K562 (cell line): ENCODE results near the gene ATXN1L. TPM values are rescaled to one million over a fixed set of nuclear protein-coding genes. Genes with fewer than 3 reads are reported as not detected.

ENCODE experiments used
- ARID1B ChIP-seq: fragments of 450-650 bp; IDR thresholded peaks from 2 replicates; pipeline ENCODE4 v1.6.1; 2016; ENCODE audit warnings: antibody characterized with exemption, mild to moderate bottlenecking, inconsistent platforms
- BRF2 ChIP-seq: IDR thresholded peaks from 3 replicates; pipeline ENCODE4 v1.6.1; 2011; ENCODE audit warnings: borderline replicate concordance, mild to moderate bottlenecking; ENCODE audit not compliant: insufficient read length, insufficient read depth
- DPF2 ChIP-seq: fragments of 450-650 bp; IDR thresholded peaks from 2 replicates; pipeline ENCODE4 v1.6.1; 2016
- ELF1 ChIP-seq: fragments of 200-800 bp; sonication (Bioruptor generic); IDR thresholded peaks from 2 replicates; pipeline ENCODE4 v1.6.1; 2016; ENCODE audit warnings: missing genetic modification characterization, missing compliant biosample characterization
- EP400 ChIP-seq: fragments of 450-650 bp; IDR thresholded peaks from 2 replicates; pipeline ENCODE4 v1.6.1; 2017; ENCODE audit warnings: antibody characterized with exemption, mild to moderate bottlenecking, moderate library complexity
- HDAC2 ChIP-seq: fragments of 450-650 bp; IDR thresholded peaks from 2 replicates; pipeline ENCODE4 v1.6.1; 2016; ENCODE audit warnings: mild to moderate bottlenecking
- L3MBTL2 ChIP-seq: fragments of 450-650 bp; IDR thresholded peaks from 2 replicates; pipeline ENCODE4 v1.6.1; 2016; ENCODE audit warnings: mild to moderate bottlenecking, moderate library complexity
- MYC ChIP-seq, 2 experiments: fragments of 250-450 bp in 1 of 2; sonication (Bioruptor Pico) in 1 of 2; IDR thresholded peaks; 2 replicates each; pipeline versions ENCODE4 v1.5.1 to v1.6.1; 2012 to 2021; ENCODE audit warnings: low read depth in 2 of 2, borderline replicate concordance in 1 of 2, improper control_type of control experiment in 1 of 2, low read length in 1 of 2, mild to moderate bottlenecking in 1 of 2, moderate library complexity in 1 of 2
- NCOA1 ChIP-seq: fragments of 450-650 bp; IDR thresholded peaks from 2 replicates; pipeline ENCODE4 v1.6.1; 2016; ENCODE audit warnings: low read depth
- PCBP1 ChIP-seq: fragments of 200-400 bp; formaldehyde crosslinking; IDR thresholded peaks from 2 replicates; pipeline ENCODE4 v1.6.1; 2018; ENCODE audit warnings: mild to moderate bottlenecking, low read depth, low read length; ENCODE audit not compliant: poor library complexity, severe bottlenecking
- PHF8 ChIP-seq: fragments of 200-600 bp; sonication (generic); IDR thresholded peaks from 2 replicates; pipeline ENCODE4 v1.6.1; 2012; ENCODE audit warnings: mixed run types, mild to moderate bottlenecking, inconsistent platforms, low read length, moderate library complexity, borderline replicate concordance
- RBM15 ChIP-seq: fragments of 200-400 bp; formaldehyde crosslinking; IDR thresholded peaks from 2 replicates; pipeline ENCODE4 v1.6.1; 2018; ENCODE audit warnings: mild to moderate bottlenecking, low read length, moderate library complexity; ENCODE audit not compliant: insufficient read depth
- SAP30 ChIP-seq: fragments of 200-600 bp; sonication (generic); IDR thresholded peaks from 2 replicates; pipeline ENCODE4 v1.6.1; 2012; ENCODE audit warnings: borderline replicate concordance, low read depth, mild to moderate bottlenecking, moderate library complexity, low read length, control low read depth, inconsistent platforms; ENCODE audit not compliant: insufficient read depth, poor library complexity, severe bottlenecking
- SMC3 ChIP-seq: conservative IDR thresholded peaks from 2 replicates; pipeline ENCODE4 v1.6.1; 2011; ENCODE audit warnings: low read depth, low read length, improper control_type of control experiment; ENCODE audit not compliant: insufficient read depth
- SUPT5H ChIP-seq: fragments of 450-650 bp; IDR thresholded peaks from 2 replicates; pipeline ENCODE4 v1.6.1; 2016
- TAL1 ChIP-seq: fragments of 450-650 bp; IDR thresholded peaks from 2 replicates; pipeline ENCODE4 v1.6.1; 2016; ENCODE audit warnings: mild to moderate bottlenecking
- TARDBP ChIP-seq: fragments of 450-650 bp; IDR thresholded peaks from 2 replicates; pipeline ENCODE4 v1.6.1; 2016
- TEAD2 ChIP-seq: fragments of 450-650 bp; IDR thresholded peaks from 2 replicates; pipeline ENCODE4 v1.6.1; 2016; ENCODE audit warnings: missing genetic modification characterization, control low read depth, missing compliant biosample characterization
- ZNF174 ChIP-seq: fragments of 250-450 bp; sonication (Bioruptor Pico); IDR thresholded peaks from 2 replicates; pipeline ENCODE4 v1.4.0; 2020; ENCODE audit warnings: mild to moderate bottlenecking
- ZNF347 ChIP-seq: fragments of 450-650 bp; formaldehyde crosslinking; IDR thresholded peaks from 2 replicates; pipeline ENCODE4 v1.4.0; 2020; ENCODE audit warnings: low read depth, mild to moderate bottlenecking, moderate library complexity
- ZNF407 ChIP-seq: fragments of 450-650 bp; IDR thresholded peaks from 2 replicates; pipeline ENCODE4 v1.6.1; 2016; ENCODE audit warnings: low read depth
- ZNF561 ChIP-seq: fragments of 450-650 bp; formaldehyde crosslinking; conservative IDR thresholded peaks from 2 replicates; pipeline ENCODE4 v1.4.0; 2020; ENCODE audit warnings: mild to moderate bottlenecking, moderate library complexity
- polyA plus RNA-seq, 8 experiments: library from polyadenylated mRNA; depleted of rRNA in 4 of 8; stranded (reverse) in 5 of 8; unstranded in 3 of 8; fragments of >200 nt; fragmentation: Nextera tagmentation in 2 of 8; fragmentation: Illumina TruSeq in 1 of 8; extraction: Ambion mirVana in 2 of 8; extraction: Trizol in 1 of 8; gene quantifications; 2 replicates each; pipeline versions ENCODE4 v1.2.1 to v1.2.3, GENCODE V29; 2011 to 2014; ENCODE audit warnings: inconsistent platforms in 1 of 8, missing spikeins in 1 of 8
- total RNA-seq, 7 experiments: library from RNA; depleted of rRNA in 6 of 7; stranded (reverse); fragments of >200 nt in 6 of 7; fragmentation: Illumina TruSeq in 2 of 7; extraction: Trizol in 2 of 7; gene quantifications; 2 replicates each; pipeline versions ENCODE4 v1.2.1 to v1.2.3, GENCODE V29; 2011 to 2021; ENCODE audit warnings: low replicate concordance in 1 of 7

ATXN1L gene
- total and polyA plus RNA-seq, 9 of the 15 experiments (the other 6 are each of a cell fraction or from before 2014, with no cell fraction given): 1.4 to 11.3 (median 9.3) TPM

GRCh38 chr16:71826533-71827017 lies 19.2 kb upstream of the ATXN1L start (continued):
- no peak for TF ChIP-seq L3MBTL2
- TF ChIP-seq TARDBP: no peak
- TF ChIP-seq TAL1: peak; percentile 48; the same call in 1 of the 2 replicates
- TF ChIP-seq ZNF407: no peak
- TF ChIP-seq ZNF347 (CRISPR knock-in tag): no peak
- no peak for TF ChIP-seq SUPT5H
- TF ChIP-seq PHF8: no peak
- TF ChIP-seq DPF2: peak; percentile 68
- no peak for TF ChIP-seq MYC (IDR thresholded peaks at IDR 0.05; ENCODE audit: low read depth, low read length)
- no peak for TF ChIP-seq MYC (CRISPR knock-in tag; IDR thresholded peaks at IDR 0.05; ENCODE audit: borderline replicate concordance, low read depth)
- TF ChIP-seq NCOA1: peak; percentile 62; the same call in 1 of the 2 replicates
- no peak for TF ChIP-seq HDAC2
- no peak for TF ChIP-seq ZNF561
- no peak for TF ChIP-seq RBM15
- TF ChIP-seq ZNF174 (CRISPR knock-in tag): no peak
- TF ChIP-seq EP400: peak; percentile 29; the same call in 1 of the 2 replicates
- no peak for TF ChIP-seq SAP30
- TF ChIP-seq ARID1B: peak; percentile 79
- TF ChIP-seq TEAD2 (tag): no peak
- no peak for TF ChIP-seq ELF1
- no peak for TF ChIP-seq SMC3
- no peak for TF ChIP-seq BRF2
- TF ChIP-seq PCBP1: no peak
